Raji (cell line): ENCODE data around the gene MAEA.

Experiments
- POLR2A ChIP-seq: IDR thresholded peaks from 2 replicates; pipeline ENCODE4 v1.6.1; 2011; ENCODE audit warnings: low read depth, low read length, control low read depth; ENCODE audit not compliant: insufficient read depth

MAEA gene

DNA sequence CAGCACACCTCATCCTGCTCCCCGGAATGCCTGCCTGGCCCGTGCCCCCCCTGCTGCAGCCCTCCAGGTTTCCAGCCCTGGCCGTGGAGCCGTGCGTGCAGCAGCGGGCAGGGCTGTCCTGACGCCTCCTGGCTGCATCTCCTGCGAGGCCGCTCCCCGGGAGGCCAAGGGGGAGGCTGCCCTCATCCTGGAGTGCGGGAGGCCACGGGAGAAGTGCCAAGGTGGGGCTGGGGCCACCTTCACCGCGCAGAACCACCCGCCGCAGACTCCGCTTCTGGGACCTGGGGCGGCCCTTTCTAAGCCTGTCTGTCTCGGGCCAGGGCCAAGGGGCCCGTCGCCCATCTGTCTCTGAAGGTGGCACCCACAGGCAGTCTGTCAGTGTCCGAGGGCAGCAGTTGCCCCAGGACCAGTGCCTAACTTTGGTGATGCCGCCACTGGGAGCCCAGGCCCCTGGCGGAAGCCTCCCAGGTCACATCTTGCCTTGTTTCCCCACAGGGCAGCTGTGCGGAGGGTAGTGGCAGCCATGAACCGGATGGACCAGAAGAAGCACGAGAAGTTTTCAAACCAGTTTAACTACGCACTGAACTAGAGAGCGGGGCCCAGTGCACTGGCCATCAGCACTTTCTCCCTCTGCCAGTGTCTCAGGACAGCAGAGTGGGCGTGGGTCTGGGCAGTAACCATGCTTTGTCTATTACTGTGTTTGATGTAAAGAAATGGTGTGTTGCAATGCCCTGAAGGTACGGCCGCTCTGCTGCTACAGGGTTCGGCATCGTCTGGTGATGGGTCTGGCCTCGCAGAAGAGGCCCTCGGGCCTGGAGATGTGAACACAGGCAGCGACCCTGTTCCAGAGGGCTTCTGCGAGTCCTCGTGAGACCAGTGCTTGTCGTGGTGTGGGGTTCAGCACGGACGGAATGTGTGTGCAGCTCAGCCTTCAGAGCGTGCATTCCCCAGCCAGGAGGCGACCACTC, 96.0 kb downstream of the MAEA start:
- no peak for TF ChIP-seq POLR2A
